ENCODE results near the gene KCNJ9.
A peak's percentile ranks its signal among the peaks of the same experiment; 100 is the strongest.

Gene KCNJ9

GRCh38 chr1:160089883-160090282 lies 8.5 kb downstream of the KCNJ9 start:
- no peak for DNase-seq

- no peak for DNase-seq
These were observed 9.4 kb downstream of the KCNJ9 start for GRCh38 chr1:160090760-160091159.

GRCh38 chr1:160091666-160092223 lies 10.4 kb downstream of the KCNJ9 start:
- DNase-seq = no peak

DNA sequence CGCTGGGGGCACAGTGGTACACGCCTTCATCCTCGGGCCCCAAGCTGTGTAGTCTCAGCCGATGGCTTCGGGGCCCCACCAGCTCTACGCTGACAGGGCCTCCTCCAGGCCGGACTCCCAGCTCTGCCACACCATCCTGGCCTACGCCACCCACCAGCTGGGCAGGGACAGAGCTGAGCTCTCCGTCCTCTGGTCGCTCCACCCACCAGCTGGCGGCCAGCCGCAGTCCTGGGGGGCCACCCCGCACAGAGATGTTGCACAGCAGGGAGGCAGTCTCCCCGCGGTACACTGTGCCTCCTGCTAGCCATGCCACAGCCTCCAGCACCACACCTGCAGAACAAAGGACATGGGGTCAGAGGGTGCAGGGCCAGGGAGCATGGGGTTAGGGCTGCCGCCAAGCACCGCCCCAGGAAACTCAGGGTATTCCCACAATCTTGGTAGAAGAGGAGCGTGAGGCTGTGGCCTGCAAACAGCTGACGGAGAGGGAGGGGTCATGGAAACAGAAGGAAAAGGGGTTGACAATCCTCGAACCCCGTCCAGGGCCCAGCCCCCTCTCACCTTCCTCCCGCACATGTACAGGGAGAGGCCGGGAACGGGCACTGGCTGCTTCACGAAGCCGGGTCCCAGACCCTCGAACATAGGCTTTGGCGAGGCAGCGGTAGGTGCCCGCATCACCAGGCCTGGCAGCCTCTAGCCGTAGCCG lies 11.2 kb downstream of the KCNJ9 start:
- DNase-seq = no peak

GRCh38 chr1:160093069-160093395 lies 11.7 kb downstream of the KCNJ9 start:
- no peak for DNase-seq

- DNase-seq = no peak
These were observed 12.4 kb downstream of the KCNJ9 start for GRCh38 chr1:160093624-160094290.

DNA sequence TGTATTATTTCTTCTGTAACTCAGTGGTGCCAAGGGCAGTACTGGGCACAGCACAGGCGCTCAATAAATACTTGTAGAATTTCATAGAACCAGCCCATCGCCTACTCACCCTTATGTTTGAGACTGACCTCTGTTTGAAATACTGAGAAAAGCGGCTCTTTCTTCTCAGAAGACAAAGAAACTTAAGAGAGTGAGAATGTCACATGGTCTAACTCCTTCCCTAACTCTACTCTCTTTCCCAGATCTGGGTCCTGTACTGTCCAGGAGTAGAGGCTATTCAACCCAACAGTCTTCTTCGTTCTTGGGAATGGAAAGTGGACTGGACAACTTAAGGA lies 12.9 kb downstream of the KCNJ9 start:
- no peak for DNase-seq

- no peak for DNase-seq
These were observed 13.5 kb downstream of the KCNJ9 start for GRCh38 chr1:160094806-160095205.

- DNase-seq = no peak
These were observed 14.2 kb downstream of the KCNJ9 start for GRCh38 chr1:160095382-160096105.

GRCh38 chr1:160096274-160097116 lies 15.2 kb downstream of the KCNJ9 start:
- DNase-seq = peak; percentile 77 to 96

DNA sequence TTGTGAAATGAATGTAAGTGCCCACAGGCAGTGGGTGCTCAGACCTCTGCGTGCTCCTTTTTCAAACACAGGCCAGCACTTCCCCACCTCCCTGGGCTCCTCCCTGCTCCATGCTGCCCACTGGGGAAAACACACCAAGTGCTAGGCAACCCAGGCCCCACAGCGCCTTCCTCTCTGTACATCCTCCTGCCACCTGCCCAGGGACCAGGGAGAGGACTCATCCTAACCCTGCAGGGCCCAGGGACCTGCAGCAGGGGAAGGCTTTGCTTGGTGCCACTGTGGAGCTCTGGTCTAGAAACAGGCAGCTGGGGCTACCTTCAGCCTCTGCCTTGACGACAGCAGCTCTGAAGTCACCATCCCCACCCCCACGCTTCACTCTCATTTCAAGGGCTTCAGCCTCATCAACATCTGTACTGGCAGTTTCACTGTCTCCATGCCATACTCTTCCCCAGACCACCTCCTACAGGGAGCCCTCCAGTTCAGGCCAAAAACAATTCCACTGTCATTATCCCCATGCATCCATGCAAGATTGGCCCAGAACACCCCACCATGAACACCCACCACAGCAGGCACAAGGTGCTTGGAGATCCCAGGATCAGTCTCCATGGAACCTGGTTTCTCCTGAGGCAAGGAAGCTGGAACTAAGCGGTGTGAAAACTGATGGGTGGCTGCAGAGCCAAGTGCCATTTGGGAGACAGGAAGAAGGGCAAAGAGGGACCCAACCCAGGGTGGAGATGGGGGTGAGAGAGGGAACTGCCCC lies 16.0 kb downstream of the KCNJ9 start:
- peak; percentile 64 to 84 for DNase-seq

DNA sequence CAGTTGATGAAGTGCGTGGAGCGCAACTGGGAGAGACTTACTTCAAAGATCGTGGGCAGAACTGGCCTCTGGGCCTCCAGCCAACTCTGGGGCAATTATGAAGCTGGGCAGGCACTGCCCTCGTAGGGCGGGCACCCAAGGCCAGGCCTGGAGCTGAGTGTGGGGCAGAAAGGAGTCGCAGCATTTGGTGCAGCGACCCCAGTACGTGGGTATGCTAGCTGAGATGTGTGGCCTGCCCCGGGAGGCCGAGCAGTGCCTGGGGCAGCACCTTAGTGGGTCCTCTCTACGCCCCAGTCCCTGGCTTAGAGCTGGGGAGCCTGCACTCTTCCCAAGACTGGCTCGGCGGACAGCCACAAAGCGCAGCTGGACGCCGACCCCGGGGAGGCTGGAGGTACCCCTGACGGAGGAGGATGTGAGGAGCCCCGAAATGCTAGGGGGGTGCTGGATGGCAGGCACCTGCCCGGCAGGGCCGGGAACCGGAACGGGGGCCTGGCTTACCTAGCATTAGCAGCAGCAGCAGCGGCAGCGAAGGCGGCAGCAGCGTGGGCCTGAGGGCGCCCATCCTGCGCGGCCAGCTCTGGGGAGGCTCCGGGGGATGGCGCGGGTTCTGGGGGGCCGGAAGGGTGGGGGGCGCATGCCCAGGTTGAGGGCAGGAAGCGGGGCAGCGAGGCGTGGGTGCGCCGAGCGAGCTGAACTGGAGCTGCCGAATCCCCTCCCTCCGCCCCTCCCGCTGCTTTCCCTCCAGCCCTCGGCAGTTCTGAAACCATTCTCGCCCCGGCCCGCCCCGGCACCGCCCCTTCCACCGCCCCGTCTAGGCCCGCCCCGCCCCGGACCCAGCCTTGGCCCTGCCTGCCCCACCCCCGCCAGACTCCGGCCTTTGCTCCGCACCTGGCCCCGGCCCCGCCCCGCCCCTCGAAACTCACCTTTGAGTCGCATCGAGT lies 16.8 kb downstream of the KCNJ9 start, which contains the start of gene IGSF8:
IGSF8 (minus strand) TSS at position 709 of the 941 bp plus-strand sequence; CDS start at position 562, 147 bp downstream.
- DNase-seq = peak; percentile 76 to 86

DNA sequence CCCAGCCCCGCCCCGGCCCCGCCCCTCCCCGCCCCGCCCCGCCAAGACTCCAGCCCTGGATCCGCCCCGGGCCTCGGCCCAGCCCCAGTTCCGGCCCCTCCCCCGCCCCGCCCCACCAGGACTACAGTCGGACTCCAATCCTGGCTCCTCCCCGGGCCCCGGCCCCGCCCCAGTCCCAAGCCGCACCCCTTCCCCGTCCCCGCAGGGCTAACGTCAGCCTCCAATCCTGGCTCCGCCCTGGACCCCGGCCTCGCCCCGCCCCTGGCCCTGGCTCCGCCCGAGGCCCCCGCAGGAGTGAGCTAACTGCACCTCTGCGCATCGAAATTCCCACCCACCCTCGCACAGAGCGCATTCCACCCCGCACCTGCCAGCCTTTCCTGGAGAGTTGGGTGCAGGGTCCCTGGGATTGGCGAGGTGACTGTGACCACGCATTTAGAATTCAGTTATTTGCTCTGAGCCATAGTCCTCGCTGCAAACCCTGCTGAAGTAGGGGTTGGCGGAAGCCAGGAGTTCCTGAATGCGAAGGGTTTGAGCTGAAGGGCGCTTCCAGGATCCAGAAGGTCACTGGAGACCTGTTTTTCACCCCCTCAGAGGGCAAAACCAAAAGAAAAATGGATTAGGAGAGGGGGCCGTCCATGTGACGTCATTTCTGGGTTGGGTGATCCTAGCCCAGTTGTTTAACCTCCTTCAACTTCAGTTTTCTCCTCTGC lies 17.7 kb downstream of the KCNJ9 start:
- peak; percentile 91 to 97 for DNase-seq

DNA sequence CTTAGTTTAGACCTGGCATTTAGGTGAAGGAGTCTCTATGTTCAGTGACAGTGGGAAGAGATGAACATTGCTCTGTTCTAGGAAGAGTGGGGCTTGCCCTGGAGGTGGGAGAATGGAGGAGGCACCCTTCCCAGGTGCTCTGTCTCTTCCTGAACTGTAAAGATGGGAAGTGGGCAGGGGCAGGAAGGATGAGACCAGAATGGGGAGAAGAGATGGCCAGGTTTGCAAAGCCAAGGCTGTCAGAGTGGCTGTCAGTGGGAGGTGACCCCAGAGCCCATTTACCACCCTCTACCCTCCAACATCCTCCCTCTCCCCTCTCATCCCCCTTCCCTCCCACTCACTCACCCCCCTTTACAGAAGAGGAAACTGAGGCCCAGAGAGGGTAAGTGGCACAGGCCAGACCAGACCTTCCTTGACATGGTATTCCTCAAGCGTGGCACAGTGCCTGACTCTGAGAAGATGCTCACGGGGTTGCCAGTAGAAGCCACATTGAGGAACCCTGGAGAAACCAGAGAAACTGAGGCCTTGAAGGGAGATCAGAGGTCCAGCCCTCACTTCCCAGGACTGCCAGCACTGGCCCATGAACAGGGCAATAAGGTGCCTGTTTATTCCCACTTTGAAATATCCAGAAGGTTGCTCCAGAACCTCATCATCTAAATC lies 18.5 kb downstream of the KCNJ9 start:
- DNase-seq = no peak

GRCh38 chr1:160101037-160101716 lies 19.8 kb downstream of the KCNJ9 start:
- DNase-seq = peak; percentile 81 to 84

DNA sequence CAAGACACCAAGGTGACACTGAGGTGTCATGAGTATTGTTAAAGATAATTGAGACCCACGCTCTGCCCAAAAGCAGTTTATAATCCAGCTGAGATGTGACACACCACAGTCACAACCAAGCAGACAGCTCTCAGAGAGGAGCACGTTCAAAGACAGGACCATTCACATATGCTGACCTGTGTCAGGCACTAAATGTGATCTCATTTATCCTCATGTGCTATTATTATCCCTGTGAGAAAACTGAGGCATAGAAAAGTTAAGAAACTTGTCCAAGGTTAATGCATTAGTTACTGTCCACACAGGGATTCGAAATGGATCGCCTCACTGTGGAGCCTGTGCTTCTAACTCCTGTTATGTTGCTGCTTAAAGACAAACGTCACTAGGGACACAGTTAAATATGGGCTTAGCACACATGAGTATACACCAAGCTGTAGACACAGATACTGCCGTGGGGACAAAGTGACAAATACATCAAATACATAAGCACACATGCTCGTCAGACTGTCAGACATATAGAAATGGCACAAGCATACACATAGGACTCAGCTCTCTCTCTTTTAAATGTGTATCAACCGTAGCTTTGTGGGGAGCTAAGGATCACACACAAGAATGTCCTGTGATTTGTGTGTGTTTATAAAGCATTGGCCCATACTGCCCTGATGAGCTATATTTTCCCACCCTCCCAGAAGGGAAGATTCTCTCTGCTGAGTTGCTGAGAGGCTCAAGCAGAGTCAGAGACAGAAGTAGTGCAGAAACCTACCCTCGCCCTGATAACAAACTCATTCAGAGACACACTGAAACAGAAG lies 20.6 kb downstream of the KCNJ9 start:
- DNase-seq = no peak

DNA sequence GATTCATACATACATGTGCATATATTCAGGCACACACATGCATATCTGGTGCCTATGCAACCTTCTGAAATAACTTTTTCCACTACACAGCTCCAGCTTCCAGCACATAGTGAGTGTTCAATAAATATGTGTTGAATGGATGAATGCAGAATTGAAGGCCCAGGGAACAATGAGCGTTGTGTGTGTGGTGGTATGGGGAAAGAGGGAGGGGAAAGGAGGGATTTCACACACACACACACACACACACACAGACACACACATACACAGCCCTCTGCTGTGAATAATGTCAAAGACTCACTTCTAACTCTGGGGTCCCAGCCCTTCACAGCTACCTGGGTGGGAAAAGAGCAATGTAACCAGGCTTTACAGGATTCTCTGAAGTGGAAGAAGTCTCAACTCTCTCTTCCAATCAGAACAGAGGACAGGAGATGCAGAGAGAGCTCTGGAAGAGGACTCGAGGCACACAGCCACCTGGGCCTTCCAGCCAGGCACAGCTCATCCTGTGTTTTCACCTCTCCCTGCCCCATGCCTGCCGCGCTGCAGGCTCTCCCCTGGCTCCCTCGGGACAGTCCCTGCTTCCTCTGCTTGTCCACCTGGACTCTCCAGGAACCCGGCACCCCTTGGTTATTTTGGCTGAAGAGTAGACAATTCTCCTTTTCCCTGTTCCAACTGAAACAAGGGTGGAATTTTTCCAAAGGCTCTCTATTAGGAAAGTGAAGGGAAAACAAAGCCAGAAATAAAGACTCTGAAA lies 22.5 kb downstream of the KCNJ9 start:
- no peak for DNase-seq

All from inflammatory macrophage treated with lipopolysaccharide for 1 hour (primary cell).